ENCODE data around the gene CACNA1B.

DNA sequence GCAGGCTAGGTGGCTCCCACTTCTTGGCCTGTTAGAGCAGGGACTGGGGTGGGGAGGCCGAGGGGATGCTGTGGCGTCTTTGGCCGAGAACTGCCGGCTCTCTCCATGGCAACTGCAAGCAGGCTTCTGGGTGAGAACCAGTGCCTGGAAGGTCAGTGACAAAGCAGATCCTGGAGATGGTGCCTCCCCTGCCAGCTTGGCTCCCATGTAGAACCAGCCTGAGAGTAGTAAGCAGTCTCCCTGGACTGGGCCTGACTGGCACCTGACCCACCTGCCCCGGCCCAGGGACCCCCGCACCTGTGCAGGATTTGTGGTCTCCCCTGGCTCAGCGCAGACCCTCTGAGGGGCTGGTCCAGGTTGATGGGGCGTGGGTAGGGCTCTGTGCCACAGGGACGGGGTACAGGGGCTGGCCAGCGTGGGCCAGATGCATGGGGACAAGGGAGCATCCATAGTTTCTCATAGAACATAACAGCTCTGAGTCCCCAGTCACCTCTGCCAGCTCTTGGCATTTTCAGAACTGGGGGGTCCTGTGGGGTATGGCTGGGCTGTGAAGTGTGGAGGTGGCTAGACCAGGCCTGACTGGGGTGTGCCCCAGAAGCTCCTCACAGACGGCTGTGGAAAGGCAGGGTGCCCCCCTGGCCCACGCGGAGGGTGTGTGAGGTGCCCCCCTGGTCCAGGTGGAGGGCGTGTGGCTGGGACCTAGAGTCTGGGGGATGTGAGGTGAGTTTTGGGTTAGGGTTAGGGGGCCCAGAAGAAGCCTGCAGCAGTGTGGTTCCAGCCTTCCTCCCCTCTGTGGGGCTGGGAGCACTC lies 22.2 kb downstream of the CACNA1B start:
- TF ChIP-seq, protein P1, sequence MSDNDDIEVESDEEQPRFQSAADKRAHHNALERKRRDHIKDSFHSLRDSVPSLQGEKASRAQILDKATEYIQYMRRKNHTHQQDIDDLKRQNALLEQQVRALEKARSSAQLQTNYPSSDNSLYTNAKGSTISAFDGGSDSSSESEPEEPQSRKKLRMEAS (IDR thresholded peaks at IDR 0.05; ENCODE audit: low read depth), result no peak
- no peak for TF ChIP-seq TAF1 (IDR thresholded peaks at IDR 0.05; ENCODE audit: borderline replicate concordance, low read depth, low read length)
- TF ChIP-seq, protein P2, sequence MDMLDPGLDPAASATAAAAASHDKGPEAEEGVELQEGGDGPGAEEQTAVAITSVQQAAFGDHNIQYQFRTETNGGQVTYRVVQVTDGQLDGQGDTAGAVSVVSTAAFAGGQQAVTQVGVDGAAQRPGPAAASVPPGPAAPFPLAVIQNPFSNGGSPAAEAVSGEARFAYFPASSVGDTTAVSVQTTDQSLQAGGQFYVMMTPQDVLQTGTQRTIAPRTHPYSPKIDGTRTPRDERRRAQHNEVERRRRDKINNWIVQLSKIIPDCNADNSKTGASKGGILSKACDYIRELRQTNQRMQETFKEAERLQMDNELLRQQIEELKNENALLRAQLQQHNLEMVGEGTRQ (IDR thresholded peaks at IDR 0.05; ENCODE audit: borderline replicate concordance, low read depth, low read length), result no peak
- TF ChIP-seq, protein P3, sequence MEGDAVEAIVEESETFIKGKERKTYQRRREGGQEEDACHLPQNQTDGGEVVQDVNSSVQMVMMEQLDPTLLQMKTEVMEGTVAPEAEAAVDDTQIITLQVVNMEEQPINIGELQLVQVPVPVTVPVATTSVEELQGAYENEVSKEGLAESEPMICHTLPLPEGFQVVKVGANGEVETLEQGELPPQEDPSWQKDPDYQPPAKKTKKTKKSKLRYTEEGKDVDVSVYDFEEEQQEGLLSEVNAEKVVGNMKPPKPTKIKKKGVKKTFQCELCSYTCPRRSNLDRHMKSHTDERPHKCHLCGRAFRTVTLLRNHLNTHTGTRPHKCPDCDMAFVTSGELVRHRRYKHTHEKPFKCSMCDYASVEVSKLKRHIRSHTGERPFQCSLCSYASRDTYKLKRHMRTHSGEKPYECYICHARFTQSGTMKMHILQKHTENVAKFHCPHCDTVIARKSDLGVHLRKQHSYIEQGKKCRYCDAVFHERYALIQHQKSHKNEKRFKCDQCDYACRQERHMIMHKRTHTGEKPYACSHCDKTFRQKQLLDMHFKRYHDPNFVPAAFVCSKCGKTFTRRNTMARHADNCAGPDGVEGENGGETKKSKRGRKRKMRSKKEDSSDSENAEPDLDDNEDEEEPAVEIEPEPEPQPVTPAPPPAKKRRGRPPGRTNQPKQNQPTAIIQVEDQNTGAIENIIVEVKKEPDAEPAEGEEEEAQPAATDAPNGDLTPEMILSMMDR (IDR thresholded peaks at IDR 0.05), result no peak
- no peak for TF ChIP-seq RAD21 (IDR thresholded peaks at IDR 0.05; ENCODE audit: low read length)
- no peak for TF ChIP-seq JUND (IDR thresholded peaks at IDR 0.05)
- TF ChIP-seq, protein P4, sequence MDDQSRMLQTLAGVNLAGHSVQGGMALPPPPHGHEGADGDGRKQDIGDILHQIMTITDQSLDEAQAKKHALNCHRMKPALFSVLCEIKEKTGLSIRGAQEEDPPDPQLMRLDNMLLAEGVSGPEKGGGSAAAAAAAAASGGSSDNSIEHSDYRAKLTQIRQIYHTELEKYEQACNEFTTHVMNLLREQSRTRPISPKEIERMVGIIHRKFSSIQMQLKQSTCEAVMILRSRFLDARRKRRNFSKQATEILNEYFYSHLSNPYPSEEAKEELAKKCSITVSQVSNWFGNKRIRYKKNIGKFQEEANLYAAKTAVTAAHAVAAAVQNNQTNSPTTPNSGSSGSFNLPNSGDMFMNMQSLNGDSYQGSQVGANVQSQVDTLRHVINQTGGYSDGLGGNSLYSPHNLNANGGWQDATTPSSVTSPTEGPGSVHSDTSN (IDR thresholded peaks at IDR 0.05), result no peak
- TF ChIP-seq POLR2AphosphoS5 (IDR thresholded peaks at IDR 0.05; ENCODE audit: low read depth, low read length), result no peak
- no peak for TF ChIP-seq GABPA (IDR thresholded peaks at IDR 0.05; ENCODE audit: low read depth)
- no peak for TF ChIP-seq MXI1 (IDR thresholded peaks at IDR 0.05; ENCODE audit: low read depth, low read length)
- no peak for TF ChIP-seq RXRA (IDR thresholded peaks at IDR 0.05; ENCODE audit: borderline replicate concordance, low read depth)
- TF ChIP-seq RFX5 (IDR thresholded peaks at IDR 0.05; ENCODE audit: low read length), result no peak
- TF ChIP-seq FOXM1 (IDR thresholded peaks at IDR 0.05; ENCODE audit: low read depth), result no peak
- TF ChIP-seq EP300 (IDR thresholded peaks at IDR 0.05; ENCODE audit: borderline replicate concordance in 1 of 2, low read depth in 1 of 2, low read length in 1 of 2), result no peak

All from SK-N-SH (cell line).